AG04450 (cell line): ENCODE data around the gene NTNG1. TPM values are rescaled to one million over a fixed set of nuclear protein-coding genes. Genes with fewer than 3 reads are reported as not detected.

ENCODE experiments used
- CTCF ChIA-PET: fragments of 300-600, 350-600 bp; formaldehyde crosslinking; extraction: SDS; loops from one replicate; lab custom pipeline; 2022; ENCODE audit warnings: antibody characterized with exemption, inconsistent platforms; lab: Charles Lee
- POLR2A ChIA-PET: fragments of 350-600 bp; formaldehyde crosslinking; extraction: SDS; loops from one replicate; lab custom pipeline; 2021; ENCODE audit warnings: antibody characterized with exemption, inconsistent platforms; lab: Yijun Ruan, JAX
- DNase-seq: peaks from one replicate; pipeline ENCODE4 v3.0.0-alpha.2; 2011; ENCODE audit warnings: low read depth, low spot score
- H3K27ac ChIP-seq: one replicate; pipeline ENCODE4 v1.5.1; 2012; ENCODE audit warnings: low read depth, low read length, control low read depth
- H3K27me3 ChIP-seq: one replicate; pipeline ENCODE4 v1.6.0; 2012; ENCODE audit warnings: low read length; ENCODE audit not compliant: control insufficient read depth, insufficient read depth
- H3K4me3 ChIP-seq: 2 replicates; pipeline ENCODE4 v1.5.1; 2011; ENCODE audit warnings: mild to moderate bottlenecking, low read depth, low read length, control low read depth
- H3K9me3 ChIP-seq: 2 replicates; pipeline ENCODE4 v1.5.1; 2012; ENCODE audit warnings: low read length; ENCODE audit not compliant: control insufficient read depth, insufficient read depth
- CTCF ChIP-seq: IDR thresholded peaks from 2 replicates; pipeline ENCODE4 v1.5.1; 2011; ENCODE audit warnings: low read depth, low read length, control low read depth, inconsistent platforms
- polyA plus RNA-seq: library from polyadenylated mRNA; depleted of rRNA; stranded (reverse); fragments of >200 nt; gene quantifications from 2 replicates; pipeline ENCODE4 v1.2.3, GENCODE V29; 2011

NTNG1 gene
- polyA plus RNA-seq, 1 experiment = 0.32 TPM

DNA sequence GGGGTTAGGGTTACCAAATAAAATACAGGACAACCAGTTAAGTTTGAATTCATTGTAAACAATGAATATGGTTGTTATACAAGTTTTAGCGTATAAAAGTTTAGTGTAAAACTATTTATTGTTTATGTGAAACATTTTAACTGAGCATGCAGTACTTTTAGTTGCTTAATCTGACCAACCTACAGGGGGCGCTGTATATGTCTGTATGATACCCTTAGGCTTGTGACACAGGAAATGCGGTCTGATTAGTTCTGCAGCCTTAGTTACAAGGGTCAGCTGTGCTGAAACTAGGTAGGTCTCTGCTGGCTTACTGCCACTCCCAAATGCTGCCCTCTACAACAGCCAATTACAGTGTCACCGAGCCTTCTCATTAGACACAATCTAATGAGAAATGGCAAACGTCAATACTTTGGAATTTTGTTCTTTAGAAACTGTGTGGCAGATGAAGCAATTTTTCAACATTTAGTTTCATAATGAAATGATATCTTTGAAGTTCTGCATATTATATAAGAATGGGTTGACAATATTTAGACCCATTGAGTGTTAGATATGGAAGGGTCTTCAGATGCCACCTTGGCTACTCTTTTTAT is 56.2 kb downstream of the NTNG1 start:
- no peaks in the 10 kb centered on the region for H3K9me3 ChIP-seq
- DNase-seq = no peak
- no peak overlapping the region for H3K4me3 ChIP-seq
- peak; percentile 30 for TF ChIP-seq CTCF
- ChIA-PET POLR2A (no interaction called here), CTCF (interaction anchor here (0.7 kb wide), 1 partner anchor 62 kb away, joined by 3 read pairs; no protein-coding TSS in a partner anchor)
- H3K27ac ChIP-seq = no peak overlapping the region
- no peaks in the 10 kb centered on the region for H3K27me3 ChIP-seq

GRCh38 chr1:107198561-107198960 is 57.7 kb downstream of the NTNG1 start:
- ChIA-PET CTCF (no interaction called here), POLR2A (no interaction called here)
- H3K27ac ChIP-seq = no peak overlapping the region

DNA sequence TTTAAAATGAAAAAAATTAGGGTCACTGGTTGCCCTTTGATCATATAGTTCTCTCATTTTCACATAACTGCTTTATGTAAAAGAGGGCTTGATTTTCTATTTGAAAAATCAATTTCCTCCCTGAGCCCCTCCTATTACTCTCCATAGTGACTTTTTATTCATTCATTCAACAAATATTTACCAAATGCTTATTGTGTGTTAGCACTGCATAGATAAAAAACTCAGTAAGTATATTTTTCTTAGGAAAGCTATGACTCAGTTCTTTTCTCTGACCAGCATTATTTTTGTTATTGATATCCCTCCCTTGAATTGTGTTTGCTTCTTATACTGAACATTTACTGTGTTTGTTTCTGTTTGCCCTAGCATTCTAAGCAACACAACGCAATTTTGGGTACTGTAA is 59.8 kb downstream of the NTNG1 start:
- CTCF ChIA-PET = no interaction called here
- no peaks in the 10 kb centered on the region for H3K9me3 ChIP-seq
- POLR2A ChIA-PET = no interaction called here
- H3K27ac ChIP-seq = no peak overlapping the region
- no peak for DNase-seq
- H3K4me3 ChIP-seq = no peak overlapping the region
- TF ChIP-seq CTCF = no peak
- H3K27me3 ChIP-seq = no peaks in the 10 kb centered on the region

More at GRCh38 chr1:107198561-107198960, 57.7 kb downstream of the NTNG1 start:
- DNase-seq = no peak
- no peaks in the 10 kb centered on the region for H3K9me3 ChIP-seq
- no peaks in the 10 kb centered on the region for H3K27me3 ChIP-seq
- no peak for TF ChIP-seq CTCF
- H3K4me3 ChIP-seq = no peak overlapping the region

- CTCF ChIA-PET = no interaction called here
- Histone ChIP-seq H3K4me3 (no peak overlapping the region), H3K9me3 (no peaks in the 10 kb centered on the region), H3K27ac (no peak overlapping the region), H3K27me3 (no peaks in the 10 kb centered on the region)
- POLR2A ChIA-PET = no interaction called here
- TF ChIP-seq CTCF = no peak
- DNase-seq = no peak
Measured at GRCh38 chr1:107202007-107202406, 61.2 kb downstream of the NTNG1 start.

DNA sequence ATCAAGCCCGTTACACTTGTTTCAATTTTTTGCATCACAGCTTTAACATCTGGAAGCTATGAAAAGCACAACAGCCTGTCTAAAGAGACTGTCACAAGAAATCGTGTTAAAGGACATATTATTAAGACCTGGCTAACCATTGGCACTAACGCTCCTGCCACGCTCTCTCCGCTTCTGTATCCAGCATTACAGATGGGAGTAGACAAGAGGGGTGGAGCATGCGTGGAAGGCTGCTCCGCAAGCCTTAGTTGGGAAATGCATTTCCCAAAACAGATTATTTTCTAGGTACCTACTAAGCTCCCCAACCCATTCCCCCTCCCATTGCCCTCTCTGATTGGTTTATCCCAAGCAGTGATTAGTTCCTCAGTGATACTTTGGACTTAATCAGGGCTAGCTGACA is 72.4 kb downstream of the NTNG1 start:
- POLR2A ChIA-PET = no interaction called here

More for the DNA sequence above, 72.4 kb downstream of the NTNG1 start:
- Histone ChIP-seq H3K27me3 (no peaks in the 10 kb centered on the region), H3K27ac (no peak overlapping the region), H3K4me3 (no peak overlapping the region), H3K9me3 (no peaks in the 10 kb centered on the region)
- no peak for DNase-seq
- CTCF ChIA-PET = no interaction called here
- TF ChIP-seq CTCF = no peak
